ENCODE data around the gene CCDC85C. TPM values are rescaled to one million over a fixed set of nuclear protein-coding genes. Genes with fewer than 3 reads are reported as not detected.

The CCDC85C gene
- total and polyA plus RNA-seq, 2 of the 8 experiments (the other 6 are each of a cell fraction or from before 2014, with no cell fraction given), result 16.8 to 35.8 TPM

- TF ChIP-seq PHF8 (conservative IDR thresholded peaks at IDR 0.05; ENCODE audit: low read depth, low read length), result no peak
- TF ChIP-seq RAD21 (IDR thresholded peaks at IDR 0.05 in 1 of 2, conservative IDR thresholded peaks at IDR 0.05 in 1 of 2; ENCODE audit: low read depth in 2 of 2, low read length in 2 of 2), result 0 out of 4 replicates have a peak, but pooled peaks of 1 of the 2 experiments have one; percentile 7
- 0 out of 2 replicates have a peak, but pooled peaks have one; percentile 21 for TF ChIP-seq KDM1A (IDR thresholded peaks at IDR 0.05; ENCODE audit: borderline replicate concordance, low read length)
- peak overlapping the region; percentile 62; the same call in 1 of the 2 replicates for H2BK20ac ChIP-seq (ENCODE audit: low read length)
- WGBS, 2 experiments (ENCODE audit: extremely low coverage in 1 of 2, insufficient coverage in 1 of 2, insufficient read length in 1 of 2, insufficient replicate concordance in 2 of 2, low coverage in 1 of 2, low lambda C conversion rate in 2 of 2, missing lambda C conversion rate in 1 of 2), result 86% methylated on average over 4 of the region's 4 CpGs; no CpG with 5 or more reads in 1 of the 2 experiments
- H3K4ac ChIP-seq (replicated peaks; ENCODE audit: insufficient read length, low read depth, low read length), result no peak overlapping the region
- H4K91ac ChIP-seq (replicated peaks; ENCODE audit: insufficient read length, low read length), result peak overlapping the region; percentile 39
- H2BK15ac ChIP-seq (ENCODE audit: low read length), result peak overlapping the region; percentile 55; the same call in 1 of the 2 replicates
- no peak overlapping the region for H3K18ac ChIP-seq (ENCODE audit: extremely low read depth, low read length)
- FAIRE-seq, result no peak
- H3K79me1 ChIP-seq (ENCODE audit: low read depth, low read length), result peaks cover 13% of the 10 kb centered on the region
- H3K23me2 ChIP-seq (ENCODE audit: low read depth, low read length), result no peaks in the 10 kb centered on the region
- H3K56ac ChIP-seq (replicated peaks; ENCODE audit: insufficient read length, low read depth, low read length), result no peak overlapping the region
- H3K14ac ChIP-seq (ENCODE audit: insufficient read length), result no peak overlapping the region
- H3K79me2 ChIP-seq (ENCODE audit: control insufficient read depth in 1 of 2, insufficient read depth in 2 of 2, low read length in 2 of 2), result peaks cover 0 to 6% of the 10 kb centered on the region in 2 experiments; a peak in 1 of 4 replicates
- H2AK5ac ChIP-seq (ENCODE audit: low read depth, low read length), result no peak overlapping the region
- no peak overlapping the region for H3K27ac ChIP-seq (ENCODE audit: low read depth, low read length)
- H2BK12ac ChIP-seq (ENCODE audit: low read depth, low read length), result 0 out of 2 replicates have a peak overlapping the region, but pooled peaks have one; percentile 46
- no peak overlapping the region for H3K4me2 ChIP-seq (ENCODE audit: insufficient read depth in 1 of 2, low read depth in 2 of 2, low read length in 2 of 2)
- no peak overlapping the region for H2BK120ac ChIP-seq (replicated peaks; ENCODE audit: low read depth, low read length)
- H3K4me1 ChIP-seq (replicated peaks in 1 of 4; ENCODE audit: control insufficient read depth in 3 of 4, insufficient read depth in 4 of 4, low read length in 3 of 4), result peaks cover 3 to 49% (median 21%) of the 10 kb centered on the region in 4 experiments; a peak in 6 of 7 replicates
- H4K8ac ChIP-seq (ENCODE audit: extremely low read depth, insufficient read depth, low read length), result no peak overlapping the region
- H2AFZ ChIP-seq (ENCODE audit: low read length), result no peak overlapping the region
- H4K20me1 ChIP-seq (replicated peaks in 1 of 2; ENCODE audit: control insufficient read depth in 1 of 2, insufficient read depth in 2 of 2, low read length in 2 of 2), result peaks cover 0 to 1% of the 10 kb centered on the region in 2 experiments
- no peak overlapping the region for H3K4me3 ChIP-seq (ENCODE audit: extremely low read depth in 1 of 4, insufficient read depth in 2 of 4, low read depth in 3 of 4, low read length in 4 of 4)
- H3K27me3 ChIP-seq (replicated peaks in 1 of 4; ENCODE audit: control insufficient read depth in 3 of 4, extremely low read depth in 1 of 4, insufficient read depth in 3 of 4, low read length in 3 of 4), result no peaks in the 10 kb centered on the region
- H3K36me3 ChIP-seq (ENCODE audit: control insufficient read depth in 2 of 4, insufficient read depth in 4 of 4, low read length in 3 of 4), result no peaks in the 10 kb centered on the region
- H3K9me3 ChIP-seq (ENCODE audit: insufficient read depth in 2 of 2, low read depth in 1 of 2, low read length in 1 of 2), result no peaks in the 10 kb centered on the region
- H2BK5ac ChIP-seq (ENCODE audit: low read depth, low read length), result no peak overlapping the region
- DNase-seq (ENCODE audit: low read depth in 1 of 2, low spot score in 2 of 2), result no peak
- no peak overlapping the region for H3K23ac ChIP-seq (ENCODE audit: insufficient read length)
- ChIA-PET POLR2A (ENCODE audit: partially characterized antibody) (no interaction called here), CTCF (ENCODE audit: partially characterized antibody) (interaction anchor here (1.2 to 3.0 kb wide), 3 partner anchors 10 to 104 kb away, joined by 4 to 10 read pairs (median 4); no protein-coding TSS in a partner anchor)
- H4K5ac ChIP-seq (ENCODE audit: insufficient read length, low read depth, low read length), result no peak overlapping the region
- H3K9ac ChIP-seq (replicated peaks in 1 of 4; ENCODE audit: extremely low read depth in 1 of 4, low read depth in 3 of 4, low read length in 3 of 4), result no peak overlapping the region; a peak in 2 of 7 replicates
These were observed 74.1 kb downstream of the CCDC85C start for GRCh38 chr14:99529899-99530298.

All from H1 (cell line).